RKO (cell line): ENCODE measurements around the gene ACCS.

Experiments
- DNase-seq: peaks from one replicate; pipeline ENCODE4 v3.0.0-alpha.2; 2016; ENCODE audit warnings: low spot score

The ACCS gene, protein sequence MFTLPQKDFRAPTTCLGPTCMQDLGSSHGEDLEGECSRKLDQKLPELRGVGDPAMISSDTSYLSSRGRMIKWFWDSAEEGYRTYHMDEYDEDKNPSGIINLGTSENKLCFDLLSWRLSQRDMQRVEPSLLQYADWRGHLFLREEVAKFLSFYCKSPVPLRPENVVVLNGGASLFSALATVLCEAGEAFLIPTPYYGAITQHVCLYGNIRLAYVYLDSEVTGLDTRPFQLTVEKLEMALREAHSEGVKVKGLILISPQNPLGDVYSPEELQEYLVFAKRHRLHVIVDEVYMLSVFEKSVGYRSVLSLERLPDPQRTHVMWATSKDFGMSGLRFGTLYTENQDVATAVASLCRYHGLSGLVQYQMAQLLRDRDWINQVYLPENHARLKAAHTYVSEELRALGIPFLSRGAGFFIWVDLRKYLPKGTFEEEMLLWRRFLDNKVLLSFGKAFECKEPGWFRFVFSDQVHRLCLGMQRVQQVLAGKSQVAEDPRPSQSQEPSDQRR

DNA sequence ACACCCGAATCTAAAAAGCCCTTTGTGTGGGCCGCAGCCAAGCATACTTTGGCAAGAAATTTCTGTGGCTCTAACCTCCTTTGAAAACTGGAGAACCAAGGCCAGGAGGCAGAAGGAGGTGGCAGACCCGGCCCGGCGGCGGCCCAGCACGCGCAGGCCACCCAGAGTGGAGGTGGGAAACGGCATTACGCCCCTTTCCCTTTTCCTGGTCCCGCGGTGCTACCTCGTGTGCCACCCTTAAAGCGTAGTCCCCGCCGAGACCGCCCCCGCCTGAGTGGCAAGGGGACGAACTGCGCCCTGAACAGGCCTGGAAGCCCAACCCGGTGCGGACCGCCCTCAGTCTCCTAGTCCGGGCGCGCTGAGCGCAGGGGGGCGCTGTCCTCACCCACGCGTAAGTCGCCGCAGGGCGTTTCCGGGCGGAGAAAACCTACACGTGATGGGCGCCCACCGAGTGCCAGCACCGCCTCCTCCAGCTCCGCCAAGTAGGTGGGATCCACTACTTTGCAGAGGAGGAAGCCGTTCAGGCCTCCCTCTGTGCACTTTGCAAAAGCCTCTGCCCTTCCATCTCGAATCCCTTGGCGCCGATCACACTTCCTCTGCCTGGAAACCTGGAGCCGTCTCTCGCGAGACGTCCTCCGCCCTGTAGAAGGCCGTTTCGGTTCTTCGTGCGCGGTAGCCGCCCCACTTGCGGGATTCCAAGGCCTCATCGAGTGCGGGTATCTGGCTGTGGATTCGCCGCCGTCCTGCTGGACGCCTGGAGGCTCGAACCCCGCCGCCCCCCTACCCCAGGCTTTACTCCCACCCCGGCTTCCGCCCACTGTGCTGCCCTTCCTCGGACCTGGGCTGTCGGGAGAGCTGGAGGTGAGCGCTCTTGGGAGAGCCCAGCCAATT, at the start of gene ACCS:
Gene ACCS (plus strand): TSS at position 430 of the 891 bp plus-strand sequence. CDS start 1,358 bp downstream, outside the sequence.
- DNase-seq, result peak; percentile 94

DNA sequence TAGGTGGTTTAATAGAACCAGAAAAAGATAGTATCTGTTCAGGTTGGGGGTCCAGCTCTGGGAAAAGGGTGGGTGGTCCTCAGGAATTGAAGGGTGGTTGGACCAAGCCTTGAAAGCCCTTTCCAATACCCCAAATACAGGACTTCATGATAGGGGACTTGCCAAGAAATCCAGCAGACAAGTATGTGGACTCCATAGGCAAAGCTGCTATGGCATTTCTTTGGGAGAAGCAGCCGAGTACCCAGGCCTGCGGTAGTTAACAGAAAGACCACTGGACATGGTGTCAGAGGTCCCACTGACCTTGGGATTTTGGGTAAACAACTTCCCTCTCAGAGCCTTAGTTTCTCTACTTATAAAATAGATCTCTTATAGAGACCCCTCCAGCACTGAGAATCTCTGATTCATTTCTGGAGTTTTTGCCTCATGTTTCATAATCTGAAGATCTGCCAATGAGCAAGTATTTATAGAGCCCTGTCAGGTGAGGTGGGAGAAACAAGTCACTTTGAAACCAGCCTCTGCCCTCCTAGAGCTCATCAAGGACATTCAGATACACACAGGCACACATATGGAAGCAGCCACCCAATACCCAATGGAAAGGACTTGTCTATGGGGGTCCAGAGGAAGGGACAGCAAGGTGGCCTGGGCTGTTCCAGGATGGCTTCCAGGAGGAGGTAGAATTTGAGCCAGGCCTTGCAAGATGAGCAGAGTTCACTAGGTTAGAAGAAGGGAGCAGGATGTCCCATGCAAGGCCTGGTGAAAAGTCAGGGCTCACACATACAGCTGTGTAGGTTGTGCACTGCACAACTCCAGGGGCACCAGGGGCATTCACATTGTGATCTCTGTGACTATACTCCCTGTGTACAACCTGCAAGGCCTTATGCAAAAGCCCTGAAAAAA, 49.3 kb upstream of the ACCS start:
- DNase-seq, result no peak

DNA sequence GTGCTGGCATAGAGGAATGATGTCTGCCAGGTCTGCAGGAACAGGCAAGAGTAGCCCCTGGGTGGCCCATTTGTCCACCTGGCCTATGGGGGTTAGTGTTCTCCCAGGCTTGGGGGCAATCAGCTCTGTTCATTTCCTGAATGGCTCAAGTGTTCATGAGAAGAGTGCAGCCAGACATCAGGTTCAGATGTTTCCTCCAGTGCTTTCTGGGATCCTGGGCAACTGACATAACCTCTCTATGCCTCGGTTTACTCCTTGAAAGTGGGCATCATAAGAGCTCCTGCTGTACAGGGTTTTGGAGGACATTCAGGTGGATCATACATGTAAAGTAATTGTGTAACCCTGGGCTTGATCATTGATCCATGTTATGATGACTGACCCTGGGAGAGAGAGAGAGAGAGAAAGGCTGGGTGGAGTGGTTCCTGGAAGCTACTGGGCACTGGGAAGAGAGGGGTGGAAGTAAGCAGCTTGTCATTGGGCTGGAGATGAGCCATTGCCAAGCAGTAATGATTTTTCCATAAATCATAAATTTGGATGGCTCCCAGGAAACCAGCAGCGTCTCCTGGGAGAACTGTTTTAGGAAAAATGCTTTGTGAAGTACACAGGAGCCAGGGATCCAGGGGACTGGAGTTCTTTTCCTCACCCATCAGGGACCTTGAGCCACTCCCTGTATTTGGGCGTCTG, 48.5 kb upstream of the ACCS start:
- DNase-seq, result no peak

DNA sequence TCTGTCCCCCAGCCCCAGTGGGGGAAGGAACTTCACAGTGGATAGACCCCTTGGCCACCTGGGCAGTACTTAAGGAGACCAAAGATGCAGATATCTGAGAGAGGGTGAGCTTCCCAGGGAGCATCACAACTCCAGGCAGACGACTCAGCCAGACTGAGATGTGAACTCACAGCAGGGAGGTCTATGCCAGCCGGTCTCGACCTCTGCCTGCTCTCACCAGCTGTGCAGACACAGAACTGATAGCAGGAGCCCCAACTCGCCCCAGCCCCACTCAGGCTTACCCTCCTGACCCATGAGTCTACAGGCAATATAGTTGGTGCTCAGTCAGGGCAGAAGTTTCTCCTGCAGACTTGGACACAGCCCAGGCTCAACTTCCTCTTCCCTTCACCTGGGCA, 47.9 kb upstream of the ACCS start:
- DNase-seq, result no peak

DNA sequence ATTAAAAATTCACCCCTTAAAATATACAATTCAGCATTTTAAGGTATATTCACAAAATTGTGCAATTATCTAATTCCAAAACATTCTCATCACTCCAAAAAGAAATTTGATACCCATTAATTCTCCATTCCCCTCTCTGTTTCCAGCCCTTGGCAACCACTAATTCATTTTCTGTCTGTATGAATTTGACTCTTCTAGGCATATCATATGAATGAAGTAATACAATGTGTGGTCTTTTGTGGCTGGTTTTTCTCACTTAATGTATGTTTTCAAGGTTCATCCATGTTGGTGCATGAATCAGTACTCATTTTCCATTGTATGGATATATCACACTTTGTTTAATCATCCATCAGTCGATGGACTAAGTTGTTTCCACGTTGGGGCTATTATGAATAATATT, 47.2 kb upstream of the ACCS start:
- DNase-seq, result no peak

DNA sequence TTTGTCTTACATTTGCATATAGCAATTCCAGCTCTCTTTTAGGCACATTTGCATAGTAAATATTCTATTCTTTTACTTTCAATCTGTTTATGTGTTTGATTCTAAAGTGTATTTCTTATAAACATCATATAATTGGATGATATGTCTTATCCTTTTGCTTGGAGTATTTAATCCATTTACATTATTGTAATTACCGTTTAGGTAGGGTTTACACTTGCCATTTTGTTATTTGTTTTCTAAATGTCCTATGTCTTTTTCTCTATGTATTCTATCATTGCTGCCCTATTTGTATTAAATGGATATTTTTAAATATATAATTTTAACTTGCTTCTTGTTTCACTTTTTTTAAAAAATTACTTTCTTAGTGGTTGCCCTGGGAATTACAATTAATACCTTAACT, 41.1 kb upstream of the ACCS start:
- no peak for DNase-seq

DNA sequence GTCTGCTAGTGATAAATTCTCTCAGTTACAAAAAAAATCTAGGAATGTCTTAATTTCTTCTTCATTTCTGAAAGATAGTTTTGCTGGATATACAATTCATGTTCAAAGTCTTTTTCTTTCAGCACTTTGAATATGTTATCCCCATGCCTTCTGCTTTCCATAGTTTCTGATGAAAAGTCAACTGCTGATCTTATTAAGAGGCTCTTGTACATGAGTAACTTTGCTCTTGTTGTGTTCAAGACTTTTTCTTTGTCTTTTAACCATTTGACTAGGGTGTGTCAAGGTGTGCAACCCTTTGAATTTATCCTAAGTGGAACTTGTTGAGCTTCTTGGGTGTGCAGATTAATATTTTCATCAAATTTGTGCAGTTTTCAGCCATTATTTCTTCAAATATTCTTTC, 40.3 kb upstream of the ACCS start:
- no peak for DNase-seq

DNA sequence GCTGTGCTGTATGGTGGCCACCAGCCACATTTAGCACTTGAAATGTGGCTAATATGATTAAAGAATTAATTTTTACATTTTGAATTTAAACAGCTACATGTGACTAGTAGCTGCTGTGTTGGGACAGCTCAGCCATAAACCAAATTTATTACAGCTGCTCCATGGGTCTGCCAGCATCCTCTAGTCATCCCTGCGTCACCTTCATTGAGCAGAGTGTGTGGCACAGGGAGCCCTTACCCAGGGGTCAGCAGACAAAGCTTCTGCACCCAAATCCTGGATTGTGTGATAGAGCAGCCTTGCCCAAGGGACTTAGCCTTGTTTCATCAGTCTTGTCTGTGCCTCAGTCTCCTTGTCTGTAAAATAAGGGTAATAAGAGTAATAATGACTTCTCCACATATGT, 37.7 kb upstream of the ACCS start:
- DNase-seq, result no peak

DNA sequence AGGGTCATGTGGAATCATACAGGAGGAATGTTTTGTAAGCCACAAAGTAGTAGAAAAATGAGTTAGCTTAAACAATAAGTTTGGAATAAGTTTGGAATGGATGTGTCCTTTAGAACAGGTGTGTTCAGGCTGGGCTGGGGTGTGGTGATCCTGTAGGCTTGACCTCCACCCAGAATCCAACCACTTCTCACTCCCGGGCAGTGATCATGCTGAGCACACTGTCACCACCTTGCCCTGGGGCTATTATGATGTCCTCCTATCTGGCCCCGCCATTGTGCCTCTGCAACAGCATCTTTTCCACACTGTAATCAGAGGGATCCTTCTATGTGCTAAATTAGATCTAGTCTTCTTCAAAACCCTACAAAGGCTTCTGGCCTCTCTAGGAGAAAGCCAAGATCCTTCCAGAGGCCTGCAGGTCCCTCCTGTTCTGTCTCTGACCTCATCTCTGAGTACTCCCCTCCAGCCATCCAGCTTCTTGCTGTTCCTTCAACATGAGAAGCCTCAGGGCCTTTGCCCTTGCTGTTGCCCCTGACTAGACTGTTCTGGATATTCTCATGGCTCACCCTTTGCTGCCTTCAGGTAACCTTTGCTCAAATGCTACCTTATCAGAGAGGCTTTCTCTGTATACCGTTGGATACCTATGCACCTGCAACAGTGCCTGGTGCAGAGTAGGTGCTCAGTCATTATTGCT, 37.1 kb upstream of the ACCS start:
- DNase-seq, result no peak

DNA sequence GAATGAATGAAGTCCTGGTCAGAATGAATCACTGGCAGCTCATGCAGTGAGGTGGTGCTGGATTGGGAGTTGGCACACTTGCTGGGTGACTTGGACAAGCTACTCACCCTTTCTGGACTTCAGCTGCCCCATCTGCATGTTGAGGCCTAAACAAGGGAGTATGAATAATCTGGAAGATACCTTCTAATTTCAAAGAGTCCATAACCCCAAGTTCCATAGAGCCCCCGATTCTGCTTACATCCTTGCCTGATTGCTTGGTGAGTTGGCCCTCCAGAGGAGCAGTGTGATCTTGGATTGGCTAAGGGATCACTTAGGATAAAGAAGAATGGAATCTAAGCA, 36.6 kb upstream of the ACCS start:
- peak; percentile 15 for DNase-seq

DNA sequence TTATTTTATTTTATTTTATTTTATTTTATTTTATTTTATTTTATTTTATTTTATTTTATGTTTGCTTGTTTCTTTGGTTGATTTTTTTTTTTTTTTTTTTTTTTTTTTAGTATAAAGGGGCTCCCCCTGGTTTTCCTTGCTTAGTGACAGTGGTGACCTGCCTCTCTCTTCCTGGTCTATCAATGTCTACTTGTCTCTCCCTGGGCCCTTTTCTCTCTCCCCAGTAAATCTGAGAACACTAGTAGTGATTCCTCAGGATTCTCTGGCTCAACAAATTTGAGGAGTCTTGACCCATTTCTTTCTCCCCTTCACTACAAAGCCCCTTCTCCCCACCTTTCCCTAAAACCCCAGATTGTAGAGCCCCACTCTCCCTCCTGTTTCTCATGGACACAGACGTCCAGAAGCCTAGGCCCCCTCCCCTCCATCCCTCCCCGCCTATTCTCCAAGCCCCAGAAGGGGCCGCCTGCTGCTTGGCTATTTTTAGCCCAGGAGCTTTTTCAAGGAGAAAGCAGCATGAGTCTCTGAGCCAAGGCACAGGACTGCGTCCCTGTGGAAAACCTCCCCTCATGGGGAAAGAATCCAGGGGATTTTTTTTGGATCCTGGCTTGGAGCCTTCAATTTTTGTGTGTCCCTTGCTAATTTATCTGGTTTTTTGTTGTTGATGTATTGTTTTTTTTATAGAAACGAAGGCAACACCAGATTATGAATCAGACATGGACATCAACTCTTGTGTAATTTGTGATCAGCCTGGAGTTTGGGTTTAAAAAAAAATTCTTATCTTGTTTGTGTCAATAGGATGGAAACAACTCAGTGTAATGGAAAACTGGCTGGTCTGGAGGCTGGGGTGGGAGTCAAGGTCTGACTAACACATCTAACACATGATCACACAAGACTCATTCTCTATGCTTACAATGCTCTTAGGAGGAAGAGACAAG, 35.8 kb upstream of the ACCS start:
- DNase-seq, result no peak

DNA sequence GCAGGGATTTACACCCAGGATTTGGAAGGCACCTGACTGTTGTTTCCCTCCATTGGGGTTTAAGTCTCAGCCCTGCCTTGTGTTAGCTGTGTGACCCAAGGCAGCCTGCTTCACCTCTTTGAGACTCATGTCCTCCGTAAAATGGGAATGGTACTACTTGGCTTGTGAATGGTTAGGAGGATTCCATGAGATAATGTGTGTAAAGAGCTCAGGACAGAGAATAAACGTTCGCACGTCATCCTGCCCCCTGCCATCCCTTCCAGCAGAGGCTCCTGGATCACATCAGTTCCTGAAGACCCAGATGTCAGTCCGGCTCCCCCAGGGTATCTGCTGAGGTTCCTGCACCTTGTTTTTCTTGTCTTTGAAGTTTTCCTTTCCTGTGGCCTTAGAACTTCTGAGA, 35.1 kb upstream of the ACCS start:
- DNase-seq, result no peak

DNA sequence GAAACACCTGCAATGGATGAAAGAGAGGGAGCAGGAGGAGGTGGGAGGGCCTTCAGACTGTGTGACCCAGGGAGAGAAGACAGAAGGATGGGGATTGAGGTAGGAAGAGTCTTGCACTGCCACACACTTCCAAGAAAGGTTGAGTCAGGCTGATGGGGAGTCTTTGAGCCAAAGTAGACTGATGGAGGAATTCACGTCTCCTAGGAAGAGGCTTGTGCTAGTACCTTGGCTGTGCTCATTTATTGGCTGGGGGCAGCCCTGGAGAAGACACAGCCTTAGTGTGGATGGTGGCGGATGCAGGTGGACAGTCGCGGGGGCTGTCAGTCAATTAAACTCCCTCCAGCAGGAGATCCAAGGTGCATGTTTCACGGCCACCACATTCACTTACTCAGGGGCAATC, 34.5 kb upstream of the ACCS start:
- no peak for DNase-seq

DNA sequence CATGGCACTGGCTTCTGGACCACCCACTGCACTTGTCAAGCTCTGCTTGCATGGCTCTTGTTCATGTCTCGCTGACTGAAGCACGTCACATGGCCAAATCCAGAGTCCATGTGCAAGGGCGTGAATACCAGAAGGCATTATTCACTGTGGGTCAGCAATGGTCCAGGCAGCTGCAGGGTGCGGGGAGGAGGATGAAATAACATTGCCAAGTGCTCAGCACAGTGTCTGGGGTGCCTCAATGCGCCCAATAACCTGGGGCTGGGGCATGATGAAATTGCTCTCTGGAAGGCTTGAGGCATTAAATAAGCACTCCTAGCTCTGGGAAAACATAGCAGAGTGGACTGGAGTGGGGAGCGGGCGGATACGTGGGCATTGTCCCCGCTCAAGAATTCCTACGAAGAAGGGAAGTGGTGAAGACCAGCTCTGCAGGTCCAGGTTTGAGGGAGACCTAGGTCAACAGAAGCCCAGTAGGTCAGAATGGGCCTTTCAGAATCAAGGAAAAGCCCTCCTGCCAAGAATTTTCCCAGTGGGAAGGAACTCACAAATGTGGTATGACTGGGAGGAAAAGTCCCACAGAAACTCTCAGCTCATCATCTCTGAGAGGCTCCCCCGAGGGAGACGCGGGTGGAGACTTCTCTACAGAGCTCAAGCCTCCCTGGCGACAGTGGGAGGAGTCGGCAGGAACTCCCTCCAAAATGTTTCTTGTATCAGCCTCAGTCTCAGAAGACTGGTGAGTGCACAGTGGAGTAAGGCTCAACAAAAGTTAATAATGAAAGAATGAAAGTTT, 33.6 kb upstream of the ACCS start:
- DNase-seq, result no peak

DNA sequence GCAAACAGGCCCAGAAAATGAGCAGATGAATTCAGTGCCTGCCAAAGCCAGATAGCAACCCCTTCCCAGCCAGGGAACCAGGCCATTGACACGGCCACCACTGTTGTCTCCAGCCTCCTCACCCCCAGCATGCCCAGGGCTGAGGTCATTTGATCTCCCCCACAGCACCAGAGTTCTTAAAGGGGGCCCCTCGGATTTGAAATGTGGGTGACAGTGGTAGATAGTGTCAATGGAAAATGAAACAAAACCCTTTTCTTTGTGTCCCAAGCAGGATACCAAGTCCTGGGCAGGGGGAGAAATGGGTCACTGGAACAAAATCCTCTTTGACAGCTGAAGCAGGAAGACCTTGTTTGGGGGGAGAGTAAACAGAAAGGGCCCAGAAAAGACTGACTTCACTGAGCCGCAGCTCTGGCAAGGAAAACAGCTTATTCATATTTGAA, 32.6 kb upstream of the ACCS start:
- DNase-seq, result no peak

DNA sequence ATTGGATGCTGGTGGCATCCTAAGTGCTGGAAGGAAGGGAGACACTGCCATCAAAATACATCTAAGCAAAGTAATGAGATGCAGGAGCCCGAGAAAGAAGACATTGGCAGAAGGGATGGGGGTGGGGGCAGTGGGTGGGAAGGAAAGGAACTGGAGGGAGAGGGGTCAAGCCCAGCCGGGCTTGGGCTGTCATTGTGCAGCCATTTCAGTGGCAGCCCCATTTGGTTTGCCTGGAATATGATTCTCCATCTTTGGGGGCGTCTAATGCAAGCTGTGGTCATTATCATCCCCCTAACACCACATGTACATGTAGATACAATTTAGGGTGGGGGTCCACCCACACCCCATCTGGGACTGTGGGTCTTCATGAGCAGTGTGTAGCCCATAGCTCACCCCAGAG, 32.2 kb upstream of the ACCS start:
- DNase-seq, result no peak

DNA sequence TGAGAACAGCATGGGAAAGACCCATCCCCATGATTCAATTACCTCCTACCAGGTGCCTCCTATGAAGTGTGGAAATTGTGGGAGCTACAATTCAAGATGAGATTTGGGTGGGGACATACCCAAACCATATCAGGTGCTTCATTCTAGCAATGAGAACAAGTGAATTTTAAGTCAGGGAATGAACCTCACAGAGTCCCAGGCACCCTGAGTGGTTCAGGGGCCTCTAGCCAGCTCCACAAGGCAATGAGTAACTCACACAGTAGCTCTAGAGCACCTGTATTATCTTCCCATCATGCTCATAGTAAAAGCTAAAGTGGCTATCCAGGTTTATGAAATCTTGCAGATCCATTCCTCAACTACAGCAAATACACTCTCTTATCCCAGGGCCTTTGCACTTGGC, 31.4 kb upstream of the ACCS start:
- DNase-seq, result no peak

DNA sequence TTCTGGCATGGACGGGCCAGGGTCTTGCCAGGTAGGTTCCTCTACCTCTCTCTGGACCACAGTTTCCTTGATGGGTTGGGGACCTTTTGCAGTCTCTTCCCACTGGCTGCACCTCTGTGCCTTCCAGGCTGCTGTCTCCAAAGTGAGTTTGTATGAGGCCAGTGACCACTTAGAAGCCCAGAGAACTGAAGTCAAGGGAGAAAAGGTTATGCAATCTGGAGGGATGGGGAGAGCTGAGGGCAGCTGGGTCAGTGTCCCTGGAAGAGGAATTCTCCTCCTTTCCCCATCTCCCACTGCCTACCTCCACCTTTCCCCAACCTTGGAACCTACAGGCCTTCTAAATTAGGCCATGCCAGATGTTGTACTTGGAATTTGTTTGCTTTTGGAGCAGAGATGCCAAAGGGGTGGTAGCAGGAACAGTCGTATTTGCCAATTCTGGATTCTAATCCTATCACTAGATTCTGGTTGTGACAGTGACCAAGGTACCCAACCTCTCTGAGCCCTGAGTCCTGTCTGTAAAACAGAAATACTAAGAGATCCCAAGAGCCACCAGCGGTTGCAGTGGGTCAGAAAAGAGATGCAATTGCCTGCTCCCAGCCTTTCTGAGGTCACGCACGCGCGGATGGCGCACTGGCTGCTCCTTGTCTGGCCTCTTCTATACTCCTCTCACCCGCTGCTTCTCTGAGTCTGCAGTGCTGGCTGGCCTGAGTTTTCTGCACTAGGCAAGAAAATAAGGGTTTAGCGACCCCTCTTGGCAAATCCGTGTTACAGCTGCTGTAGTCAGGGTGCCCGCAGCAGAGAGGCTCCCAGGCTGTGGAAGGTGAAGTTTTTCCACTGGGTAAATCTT, 29.0 kb upstream of the ACCS start:
- peak; percentile 68 for DNase-seq
